Measurements from ENCODE around the gene CCL3. TPM values are rescaled to one million over a fixed set of nuclear protein-coding genes. Genes with fewer than 3 reads are reported as not detected.
"Not testable (repeated sequence)": the region's sequence is repeated elsewhere in the genome, so short reads cannot be mapped to it uniquely, and the experiment has no call there.

CCL3 gene
- total RNA-seq, 2 donors from 2014 or later: 2.0 to 2.1 TPM

GRCh38 chr17:36104701-36105181 lies 14.8 kb upstream of the CCL3 start:
- no peak overlapping the region for H3K4me3 ChIP-seq

GRCh38 chr17:36104246-36104645 lies 14.3 kb upstream of the CCL3 start:
- DNase-seq; H3K27ac ChIP-seq; H3K4me3 ChIP-seq; H3K9me3 ChIP-seq; H3K27me3 ChIP-seq; H3K36me3 ChIP-seq; H3K9ac ChIP-seq (ENCODE audit: low read depth in 2 of 2, low read length in 2 of 2); H3K4me1 ChIP-seq; intact Hi-C loops (cut with DNase I): not testable (repeated sequence)

More at GRCh38 chr17:36104701-36105181, 14.8 kb upstream of the CCL3 start:
- no peak for DNase-seq
- Histone ChIP-seq H3K4me1 (no peaks in the 10 kb centered on the region), H3K27me3 (no peaks in the 10 kb centered on the region), H3K36me3 (no peaks in the 10 kb centered on the region), H3K9ac (ENCODE audit: low read depth in 2 of 2, low read length in 2 of 2) (no peak overlapping the region), H3K27ac (no peak overlapping the region), H3K9me3 (no peaks in the 10 kb centered on the region)
- intact Hi-C loops (cut with DNase I): no loop called here
- TF ChIP-seq CTCF (IDR thresholded peaks at IDR 0.05): no peak

- DNase-seq; H3K27ac ChIP-seq; H3K4me3 ChIP-seq; intact Hi-C loops (cut with DNase I); H3K9me3 ChIP-seq; H3K9ac ChIP-seq (ENCODE audit: low read depth in 2 of 2, low read length in 2 of 2); H3K36me3 ChIP-seq; H3K27me3 ChIP-seq; H3K4me1 ChIP-seq: not testable (repeated sequence)
Observed at GRCh38 chr17:36103401-36103975, 13.5 kb upstream of the CCL3 start, which contains the start of gene CCL4. Gene CCL4 (plus strand): TSS chr17:36103827. CDS start chr17:36103906, 79 bp downstream.

GRCh38 chr17:36099004-36099403 lies 9.1 kb upstream of the CCL3 start:
- H3K27ac ChIP-seq; H3K4me1 ChIP-seq; H3K36me3 ChIP-seq; intact Hi-C loops (cut with DNase I); H3K27me3 ChIP-seq; H3K9ac ChIP-seq (ENCODE audit: low read depth in 2 of 2, low read length in 2 of 2); DNase-seq; H3K4me3 ChIP-seq; H3K9me3 ChIP-seq: not testable (repeated sequence)

GRCh38 chr17:36095992-36096391 lies 6.0 kb upstream of the CCL3 start:
- intact Hi-C loops (cut with DNase I): no loop called here

GRCh38 chr17:36094746-36095145 lies 4.8 kb upstream of the CCL3 start:
- TF ChIP-seq CTCF (IDR thresholded peaks at IDR 0.05): no peak
- no peaks in the 10 kb centered on the region for H3K27me3 ChIP-seq
- H3K9me3 ChIP-seq: no peaks in the 10 kb centered on the region
- no peaks in the 10 kb centered on the region for H3K4me1 ChIP-seq
- no peak overlapping the region for H3K27ac ChIP-seq
- no peak overlapping the region for H3K4me3 ChIP-seq
- H3K36me3 ChIP-seq: no peaks in the 10 kb centered on the region
- H3K9ac ChIP-seq (ENCODE audit: low read depth in 2 of 2, low read length in 2 of 2): no peak overlapping the region
- intact Hi-C loops (cut with DNase I): no loop called here
- DNase-seq: no peak

More at GRCh38 chr17:36095992-36096391, 6.0 kb upstream of the CCL3 start:
- H3K4me3 ChIP-seq: no peak overlapping the region
- H3K4me1 ChIP-seq: no peaks in the 10 kb centered on the region
- no peaks in the 10 kb centered on the region for H3K9me3 ChIP-seq
- H3K9ac ChIP-seq (ENCODE audit: low read depth in 2 of 2, low read length in 2 of 2): no peak overlapping the region
- H3K27me3 ChIP-seq: no peaks in the 10 kb centered on the region
- H3K36me3 ChIP-seq: no peaks in the 10 kb centered on the region
- no peak for TF ChIP-seq CTCF (IDR thresholded peaks at IDR 0.05)
- H3K27ac ChIP-seq: no peak overlapping the region
- no peak for DNase-seq

GRCh38 chr17:36094232-36094631 lies 4.3 kb upstream of the CCL3 start:
- H3K9ac ChIP-seq (ENCODE audit: low read depth in 2 of 2, low read length in 2 of 2): no peak overlapping the region
- H3K36me3 ChIP-seq: no peaks in the 10 kb centered on the region
- no peak overlapping the region for H3K4me3 ChIP-seq
- intact Hi-C loops (cut with DNase I): no loop called here
- no peaks in the 10 kb centered on the region for H3K27me3 ChIP-seq
- H3K4me1 ChIP-seq: no peaks in the 10 kb centered on the region
- DNase-seq: no peak
- TF ChIP-seq CTCF (IDR thresholded peaks at IDR 0.05): no peak
- H3K9me3 ChIP-seq: no peaks in the 10 kb centered on the region
- H3K27ac ChIP-seq: no peak overlapping the region

GRCh38 chr17:36092715-36093114 lies 2.8 kb upstream of the CCL3 start:
- DNase-seq; H3K4me1 ChIP-seq; H3K9ac ChIP-seq (ENCODE audit: low read depth in 2 of 2, low read length in 2 of 2); H3K27me3 ChIP-seq; H3K36me3 ChIP-seq; H3K9me3 ChIP-seq; intact Hi-C loops (cut with DNase I); H3K4me3 ChIP-seq; H3K27ac ChIP-seq: not testable (repeated sequence)
